H9 (cell line): Measurements from ENCODE around the gene CLPSL1. TPM values are rescaled to one million over a fixed set of nuclear protein-coding genes. Genes with fewer than 3 reads are reported as not detected.
A peak's percentile ranks its signal among the peaks of the same experiment; 100 is the strongest.

Experiments used
- DNase-seq: peaks from one replicate; pipeline ENCODE4 v3.0.0-alpha.2; 2017
- H2AFZ ChIP-seq: one replicate; pipeline ENCODE4 v1.6.1; 2013; ENCODE audit warnings: mild to moderate bottlenecking, low read length, control low read depth, moderate library complexity
- H2AK5ac ChIP-seq: 2 replicates; pipeline ENCODE4 v1.6.1; 2013; ENCODE audit warnings: low read length, control low read depth, mixed read lengths; ENCODE audit not compliant: insufficient read length
- H2BK120ac ChIP-seq: one replicate; pipeline ENCODE4 v1.6.1; 2013; ENCODE audit warnings: low read depth, mild to moderate bottlenecking, low read length, control low read depth, inconsistent platforms; ENCODE audit not compliant: poor library complexity, severe bottlenecking
- H2BK12ac ChIP-seq: 2 replicates; pipeline ENCODE4 v1.6.1; 2013; ENCODE audit warnings: low read length, control low read depth, mixed read lengths, low read depth; ENCODE audit not compliant: insufficient read length
- H2BK15ac ChIP-seq: 2 replicates; pipeline ENCODE4 v1.6.1; 2013; ENCODE audit warnings: low read depth, low read length, control low read depth
- H2BK20ac ChIP-seq: one replicate; pipeline ENCODE4 v1.6.1; 2013; ENCODE audit warnings: low read depth, mild to moderate bottlenecking, low read length, control low read depth, inconsistent platforms; ENCODE audit not compliant: poor library complexity, severe bottlenecking
- H2BK5ac ChIP-seq: 2 replicates; pipeline ENCODE4 v1.6.1; 2013; ENCODE audit warnings: low read length, control low read depth, mixed read lengths; ENCODE audit not compliant: insufficient read length
- H3K14ac ChIP-seq: 2 replicates; pipeline ENCODE4 v1.6.1; 2013; ENCODE audit warnings: low read length, control low read depth; ENCODE audit not compliant: insufficient read depth
- H3K18ac ChIP-seq: 2 replicates; pipeline ENCODE4 v1.6.1; 2013; ENCODE audit warnings: low read depth, mild to moderate bottlenecking, mixed read lengths, low read length, control low read depth; ENCODE audit not compliant: insufficient read length
- H3K23ac ChIP-seq: 2 replicates; pipeline ENCODE4 v1.6.1; 2013; ENCODE audit warnings: low read length, control low read depth, mixed read lengths, low read depth; ENCODE audit not compliant: insufficient read length
- H3K23me2 ChIP-seq: 2 replicates; pipeline ENCODE4 v1.6.1; 2013; ENCODE audit warnings: low read depth, mild to moderate bottlenecking, mixed read lengths, low read length, control low read depth; ENCODE audit not compliant: insufficient read length, poor library complexity, severe bottlenecking
- H3K27ac ChIP-seq: 2 replicates; pipeline ENCODE4 v1.5.1; 2013; ENCODE audit warnings: low read length, control low read depth, mixed read lengths, low read depth; ENCODE audit not compliant: insufficient read length
- H3K27me3 ChIP-seq: 2 replicates; pipeline ENCODE4 v1.6.1; 2013; ENCODE audit warnings: low read length, control low read depth, inconsistent platforms; ENCODE audit not compliant: insufficient read depth
- H3K4ac ChIP-seq: 2 replicates; pipeline ENCODE4 v1.6.1; 2013; ENCODE audit warnings: low read depth, mild to moderate bottlenecking, control low read depth, inconsistent platforms, low read length, moderate library complexity
- H3K4me1 ChIP-seq: 2 replicates; pipeline ENCODE4 v1.6.1; 2013; ENCODE audit warnings: low read length, control low read depth, inconsistent platforms; ENCODE audit not compliant: insufficient read depth
- H3K4me2 ChIP-seq: 2 replicates; pipeline ENCODE4 v1.6.1; 2013; ENCODE audit warnings: low read length, control low read depth, mixed read lengths; ENCODE audit not compliant: insufficient read length, insufficient read depth
- H3K56ac ChIP-seq: 2 replicates; pipeline ENCODE4 v1.6.1; 2013; ENCODE audit warnings: low read depth, mild to moderate bottlenecking, mixed read lengths, low read length, control low read depth; ENCODE audit not compliant: insufficient read length
- H3K79me1 ChIP-seq: 2 replicates; pipeline ENCODE4 v1.6.1; 2013; ENCODE audit warnings: low read depth, mild to moderate bottlenecking, moderate library complexity, low read length, control low read depth, inconsistent platforms; ENCODE audit not compliant: insufficient read depth, poor library complexity, severe bottlenecking
- H3K79me2 ChIP-seq: 2 replicates; pipeline ENCODE4 v1.6.1; 2013; ENCODE audit warnings: low read length, control low read depth, inconsistent platforms; ENCODE audit not compliant: insufficient read depth
- H3K9ac ChIP-seq: 2 replicates; pipeline ENCODE4 v1.6.1; 2013; ENCODE audit warnings: low read length, control low read depth, mixed read lengths; ENCODE audit not compliant: insufficient read length; ENCODE audit errors: extremely low read depth
- H3K9me3 ChIP-seq: one replicate; pipeline ENCODE4 v1.6.1; 2013; ENCODE audit warnings: low read depth, low read length, inconsistent platforms; ENCODE audit not compliant: control insufficient read depth
- H3T11ph ChIP-seq: one replicate; pipeline ENCODE4 v1.6.1; 2013; ENCODE audit warnings: mild to moderate bottlenecking, low read length, control low read depth, inconsistent platforms
- H4K20me1 ChIP-seq: one replicate; pipeline ENCODE4 v1.6.1; 2013; ENCODE audit not compliant: control insufficient read depth, insufficient read length, insufficient read depth
- H4K5ac ChIP-seq: 2 replicates; pipeline ENCODE4 v1.6.1; 2013; ENCODE audit warnings: low read depth, mild to moderate bottlenecking, mixed read lengths, low read length, control low read depth; ENCODE audit not compliant: insufficient read length
- H4K8ac ChIP-seq: replicated peaks from 2 replicates; pipeline ENCODE4 v1.6.1; 2013; ENCODE audit warnings: low read length, control low read depth, mixed read lengths, low read depth; ENCODE audit not compliant: insufficient read length
- H4K91ac ChIP-seq: 2 replicates; pipeline ENCODE4 v1.6.1; 2013; ENCODE audit warnings: low read depth, mild to moderate bottlenecking, moderate library complexity, mixed read lengths, low read length, control low read depth; ENCODE audit not compliant: insufficient read length
- H3K27ac Mint-ChIP-seq, 3 experiments: 2 replicates in 2 of 3; 3 replicates in 1 of 3; pipeline ENCODE4 v1.8.0; 2020 to 2021; ENCODE audit warnings: mixed read lengths in 3 of 3, mild to moderate bottlenecking in 1 of 3, moderate library complexity in 1 of 3
- H3K27me3 Mint-ChIP-seq: 2 replicates; pipeline ENCODE4 v1.8.0; 2021; ENCODE audit warnings: low read depth, mild to moderate bottlenecking, moderate library complexity, mixed read lengths
- H3K36me3 Mint-ChIP-seq, 3 experiments: 2 replicates in 2 of 3; 3 replicates in 1 of 3; pipeline ENCODE4 v1.8.0; 2020 to 2021; ENCODE audit warnings: low read depth in 3 of 3, mixed read lengths in 3 of 3; ENCODE audit not compliant: insufficient read depth in 1 of 3
- H3K4me1 Mint-ChIP-seq, 2 experiments: 2 replicates each; pipeline ENCODE4 v1.8.0; 2020; ENCODE audit warnings: mixed read lengths in 2 of 2
- H3K4me3 Mint-ChIP-seq, 2 experiments: 2 replicates in 1 of 2; 3 replicates in 1 of 2; pipeline ENCODE4 v1.8.0; 2020 to 2021; ENCODE audit warnings: mild to moderate bottlenecking in 2 of 2, mixed read lengths in 2 of 2, moderate library complexity in 1 of 2
- H3K9me3 Mint-ChIP-seq, 2 experiments: 2 replicates in 1 of 2; 3 replicates in 1 of 2; pipeline ENCODE4 v1.8.0; 2020; ENCODE audit warnings: mild to moderate bottlenecking in 2 of 2, mixed read lengths in 2 of 2, moderate library complexity in 1 of 2
- CTCF ChIP-seq: fragments of 200-600 bp; sonication (generic); conservative IDR thresholded peaks from 3 replicates; pipeline ENCODE4 v1.8.0; 2021; ENCODE audit warnings: antibody characterized with exemption, mild to moderate bottlenecking
- WGBS: extraction: QIAGEN DNeasy Blood & Tissue Kit; methylation state at CpG from one replicate; pipeline ENCODE4 v1.1.7; 2013; ENCODE audit warnings: missing lambda C conversion rate, low lambda C conversion rate, mixed read lengths; ENCODE audit not compliant: insufficient read length; ENCODE audit errors: extremely low coverage; 5-methylcytosine and 5-hydroxymethylcytosine counted together
- total RNA-seq: library from RNA; stranded (reverse); gene quantifications from 2 replicates; pipeline ENCODE4 v1.2.1, GENCODE V29; 2021

CLPSL1 gene
- total RNA-seq, 1 experiment from 2014 or later, result not detected

GRCh38 chr6:35796236-35796635 is 15.4 kb downstream of the CLPSL1 start:
- no peaks in the 10 kb centered on the region for H3K23me2 ChIP-seq
- H2AK5ac ChIP-seq, result no peak overlapping the region
- no peak overlapping the region for H3K56ac ChIP-seq
- H3K27ac ChIP-seq, result no peak overlapping the region
- H2AFZ ChIP-seq, result no peak overlapping the region
- no peak overlapping the region for H3T11ph ChIP-seq
- no peaks in the 10 kb centered on the region for H3K79me1 ChIP-seq
- no peaks in the 10 kb centered on the region for H3K9me3 ChIP-seq
- no peak overlapping the region for H4K8ac ChIP-seq
- Mint-ChIP-seq H3K36me3 (peaks cover 0 to 2% (median 0%) of the 10 kb centered on the region in 3 experiments; a peak in 1 of 7 replicates), H3K4me1 (peaks cover 20 to 22% of the 10 kb centered on the region in 2 experiments), H3K9me3 (no peaks in the 10 kb centered on the region; a peak in 1 of 5 replicates), H3K4me3 (no peak overlapping the region), H3K27ac (peak overlapping the region in 1 of 3 experiments; percentile 52; a peak in 2 of 7 replicates), H3K27me3 (peaks cover 2% of the 10 kb centered on the region; the same call in 1 of the 2 replicates)
- H2BK5ac ChIP-seq, result no peak overlapping the region
- H3K23ac ChIP-seq, result no peak overlapping the region
- WGBS, result no CpG with 5 or more reads among the region's 4 CpGs
- peaks cover 5% of the 10 kb centered on the region; the same call in 1 of the 2 replicates for H3K4me1 ChIP-seq
- no peak overlapping the region for H3K4me2 ChIP-seq
- no peak overlapping the region for H4K91ac ChIP-seq
- H4K5ac ChIP-seq, result no peak overlapping the region
- no peaks in the 10 kb centered on the region for H3K79me2 ChIP-seq
- H3K27me3 ChIP-seq, result no peaks in the 10 kb centered on the region
- H2BK12ac ChIP-seq, result no peak overlapping the region
- DNase-seq, result no peak
- H3K14ac ChIP-seq, result no peak overlapping the region; the same call in 1 of the 2 replicates
- no peak overlapping the region for H3K9ac ChIP-seq
- H3K4ac ChIP-seq, result no peak overlapping the region
- H4K20me1 ChIP-seq, result no peaks in the 10 kb centered on the region
- H2BK15ac ChIP-seq, result no peak overlapping the region
- no peak overlapping the region for H2BK20ac ChIP-seq
- no peak for TF ChIP-seq CTCF
- H3K18ac ChIP-seq, result no peak overlapping the region
- no peak overlapping the region for H2BK120ac ChIP-seq
